D721Med (cell line): ENCODE results near the gene C3orf85.

Experiments used
- DNase-seq: peaks from one replicate; pipeline ENCODE4 v3.0.0; 2011; ENCODE audit warnings: low spot score; ENCODE audit not compliant: insufficient read length
- FAIRE-seq: peaks from 2 replicates; lab custom pipeline; 2011; peaks lifted over from hg19 to GRCh38; lab: Jason Lieb, UNC
- CTCF ChIP-seq: IDR thresholded peaks from 2 replicates; pipeline ENCODE4 v1.5.1; 2012; ENCODE audit warnings: mild to moderate bottlenecking, control low read depth; ENCODE audit not compliant: insufficient read depth; ENCODE audit errors: missing control alignments

C3orf85 gene

GRCh38 chr3:109191421-109191820 is 54.9 kb downstream of the C3orf85 start:
- no peak for TF ChIP-seq CTCF
- FAIRE-seq, result no peak
- DNase-seq, result no peak

DNA sequence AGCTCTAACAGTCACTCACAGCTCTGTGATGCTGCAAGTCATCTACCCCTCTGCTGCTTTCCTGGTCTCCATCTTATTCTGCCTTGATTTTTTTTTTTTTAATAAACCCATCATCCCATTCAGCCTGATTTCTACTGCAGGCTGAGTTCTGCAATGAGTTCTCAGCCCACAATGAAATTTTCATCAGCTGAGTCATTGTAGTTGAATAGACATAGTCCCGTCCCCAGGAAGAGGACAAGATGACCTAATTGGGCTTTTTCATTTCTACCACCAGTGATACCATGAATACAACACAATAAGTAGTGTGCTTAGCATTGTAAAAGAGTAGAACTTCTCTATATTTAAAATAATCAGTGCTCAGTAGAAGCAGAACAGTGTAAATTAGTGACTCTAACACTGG is 59.3 kb downstream of the C3orf85 start:
- DNase-seq (no peak), FAIRE-seq (no peak)
- no peak for TF ChIP-seq CTCF
